K562 (cell line): Measurements from ENCODE around the gene RYR3. TPM values are rescaled to one million over a fixed set of nuclear protein-coding genes. Genes with fewer than 3 reads are reported as not detected.

Source experiments
- ATAC-seq: fragments of 200-7000 bp; cut with Tn5 transposase; 3 replicates; pipeline ENCODE4 v1.9.1; 2020; ENCODE audit warnings: moderate library complexity
- BruUV-seq: library from RNA; stranded (reverse); fragments of 400-500 nt; replicated peaks from 2 replicates; lab custom pipeline; 2021; lab: Mats Ljungman, UMichigan
- CTCF ChIA-PET: fragments of 300-600 bp; formaldehyde crosslinking; extraction: SDS; loops from one replicate; lab custom pipeline; 2021; ENCODE audit warnings: low intra/inter-chr PET ratio; lab: Yijun Ruan, JAX
- POLR2A ChIA-PET: fragments of 300-600, 350-650 bp; sonication (Branson Sonifier 250); formaldehyde crosslinking; extraction: SDS; loops from one replicate; lab custom pipeline; 2021; ENCODE audit warnings: antibody characterized with exemption, inconsistent platforms; lab: Yijun Ruan, JAX
- DNase-seq, 4 experiments: peaks; one replicate each; pipeline versions ENCODE4 v3.0.0 to v3.0.0-alpha.2; 2011 to 2018; ENCODE audit warnings: low spot score in 3 of 4, mixed read lengths in 3 of 4; ENCODE audit errors: extremely low read depth in 1 of 4
- FAIRE-seq: peaks from 2 replicates; lab custom pipeline; 2011; peaks lifted over from hg19 to GRCh38; lab: Jason Lieb, UNC
- H2AFZ ChIP-seq: 2 replicates; pipeline ENCODE4 v1.6.0; 2011; ENCODE audit warnings: low read depth, low read length, control low read depth, inconsistent platforms
- H3K27ac ChIP-seq: fragments of 200-600 bp; 3 replicates; pipeline ENCODE4 v1.8.0; 2011; ENCODE audit warnings: low read depth, mild to moderate bottlenecking, control low read depth, inconsistent platforms, low read length, moderate library complexity, mixed read lengths; ENCODE audit errors: extremely low read depth
- H3K27me3 ChIP-seq, 2 experiments: fragments of 300-600 bp in 1 of 2; 2 replicates in 1 of 2; 3 replicates in 1 of 2; pipeline versions ENCODE4 v1.6.0 to v1.8.0; 2011; ENCODE audit warnings: inconsistent platforms in 2 of 2, low read length in 2 of 2, mild to moderate bottlenecking in 1 of 2, mixed read lengths in 1 of 2, moderate library complexity in 1 of 2; ENCODE audit not compliant: control insufficient read depth in 2 of 2, insufficient read depth in 2 of 2
- H3K36me3 ChIP-seq: fragments of 300-600 bp; 3 replicates; pipeline ENCODE4 v1.8.0; 2011; ENCODE audit warnings: mild to moderate bottlenecking, low read length, inconsistent platforms; ENCODE audit not compliant: control insufficient read depth, insufficient read depth
- H3K4me1 ChIP-seq, 2 experiments: fragments of 200-600 bp in 1 of 2; replicated peaks in 1 of 2; 2 replicates in 1 of 2; 3 replicates in 1 of 2; pipeline versions ENCODE4 v1.5.1 to v1.8.0; 2011; ENCODE audit warnings: inconsistent platforms in 2 of 2, low read length in 2 of 2, mild to moderate bottlenecking in 1 of 2, mixed read lengths in 1 of 2, moderate library complexity in 1 of 2; ENCODE audit not compliant: control insufficient read depth in 2 of 2, insufficient read depth in 2 of 2
- H3K4me2 ChIP-seq: 2 replicates; pipeline ENCODE4 v1.6.1; 2011; ENCODE audit warnings: low read length, control low read depth, inconsistent platforms, mixed read lengths; ENCODE audit not compliant: insufficient read depth
- H3K4me3 ChIP-seq: fragments of 200-600 bp; sonication (generic), shearing (Covaris generic); 2 replicates; pipeline ENCODE4 v1.5.1; 2016; ENCODE audit warnings: control low read depth, inconsistent platforms
- H3K79me2 ChIP-seq: fragments of 200-600 bp; 3 replicates; pipeline ENCODE4 v1.8.0; 2011; ENCODE audit warnings: low read length, inconsistent platforms; ENCODE audit not compliant: control insufficient read depth, insufficient read depth
- H3K9ac ChIP-seq, 2 experiments: 2 replicates each; pipeline versions ENCODE4 v1.6.0 to v1.6.1; 2011; ENCODE audit warnings: low read depth in 2 of 2, low read length in 2 of 2, control low read depth in 1 of 2, inconsistent platforms in 1 of 2, mild to moderate bottlenecking in 1 of 2, mixed read lengths in 1 of 2; ENCODE audit not compliant: insufficient read depth in 1 of 2
- H3K9me1 ChIP-seq: one replicate; pipeline ENCODE4 v1.6.0; 2011; ENCODE audit warnings: inconsistent platforms, mild to moderate bottlenecking, low read length, moderate library complexity; ENCODE audit not compliant: control insufficient read depth, insufficient read depth
- H3K9me3 ChIP-seq: replicated peaks from 2 replicates; pipeline ENCODE4 v1.5.1; 2011; ENCODE audit warnings: low read depth, low read length, inconsistent platforms; ENCODE audit not compliant: control insufficient read depth, insufficient read depth
- H4K20me1 ChIP-seq: replicated peaks from 2 replicates; pipeline ENCODE4 v1.6.1; 2011; ENCODE audit warnings: low read length, inconsistent platforms, mixed read lengths; ENCODE audit not compliant: control insufficient read depth, insufficient read depth
- ETS2 ChIP-seq: IDR thresholded peaks from 2 replicates; pipeline ENCODE4 v1.6.1; 2016; ENCODE audit warnings: borderline replicate concordance, missing genetic modification characterization, mild to moderate bottlenecking, moderate library complexity, missing compliant biosample characterization; ENCODE audit not compliant: poor library complexity, severe bottlenecking
- ETV1 ChIP-seq: fragments of 450-650 bp; conservative IDR thresholded peaks from 2 replicates; pipeline ENCODE4 v1.6.1; 2016; ENCODE audit warnings: missing genetic modification characterization, control low read depth, low read depth, missing compliant biosample characterization
- PATZ1 ChIP-seq: fragments of 250-450 bp; sonication (Bioruptor Pico); IDR thresholded peaks from 2 replicates; pipeline ENCODE4 v1.5.0; 2020; ENCODE audit warnings: mild to moderate bottlenecking, borderline replicate concordance
- ZNF398 ChIP-seq: fragments of 250-450 bp; sonication (Bioruptor Pico); IDR thresholded peaks from 2 replicates; pipeline ENCODE4 v1.8.0; 2021; ENCODE audit warnings: moderate library complexity, mild to moderate bottlenecking, inconsistent platforms
- WGBS: fragments of 100-300 bp; shearing (Covaris generic); methylation state at CpG from one replicate; pipeline ENCODE4 v1.1.6; 2016; ENCODE audit warnings: low coverage, mixed read lengths; ENCODE audit not compliant: insufficient coverage; ENCODE audit errors: missing lambda C conversion rate; 5-methylcytosine and 5-hydroxymethylcytosine counted together
- in situ Hi-C: fragments of 300-500 bp; cut with MboI; formaldehyde crosslinking; loops from 4 replicates; pipeline ENCODE4 v1.15.0; 2018; ENCODE audit warnings: inconsistent platforms, mixed read lengths
- intact Hi-C: fragments of 100-400 bp; cut with micrococcal nuclease; formaldehyde crosslinking; loops from 2 replicates; pipeline ENCODE4 v1.14.2; 2022
- polyA plus RNA-seq, 8 experiments: library from polyadenylated mRNA; depleted of rRNA in 4 of 8; stranded (reverse) in 5 of 8; unstranded in 3 of 8; fragments of >200 nt; fragmentation: Nextera tagmentation in 2 of 8; fragmentation: Illumina TruSeq in 1 of 8; extraction: Ambion mirVana in 2 of 8; extraction: Trizol in 1 of 8; gene quantifications; 2 replicates each; pipeline versions ENCODE4 v1.2.1 to v1.2.3, GENCODE V29; 2011 to 2014; ENCODE audit warnings: inconsistent platforms in 1 of 8, missing spikeins in 1 of 8
- total RNA-seq, 7 experiments: library from RNA; depleted of rRNA in 6 of 7; stranded (reverse); fragments of >200 nt in 6 of 7; fragmentation: Illumina TruSeq in 2 of 7; extraction: Trizol in 2 of 7; gene quantifications; 2 replicates each; pipeline versions ENCODE4 v1.2.1 to v1.2.3, GENCODE V29; 2011 to 2021; ENCODE audit warnings: low replicate concordance in 1 of 7

The RYR3 gene
- total and polyA plus RNA-seq, 9 of the 15 experiments (the other 6 are each of a cell fraction or from before 2014, with no cell fraction given), result 0.04 TPM; not detected in 8

- DNase-seq (no peak), FAIRE-seq (no peak), ATAC-seq (no peak)
- Histone ChIP-seq H3K27ac (no peak overlapping the region), H4K20me1 (no peaks in the 10 kb centered on the region), H3K9ac (no peak overlapping the region), H3K9me3 (no peaks in the 10 kb centered on the region), H3K79me2 (no peaks in the 10 kb centered on the region), H3K4me1 (no peaks in the 10 kb centered on the region), H3K27me3 (peaks cover 0 to 4% of the 10 kb centered on the region in 2 experiments; a peak in 2 of 5 replicates), H3K4me3 (no peak overlapping the region), H3K36me3 (no peaks in the 10 kb centered on the region), H3K9me1 (no peaks in the 10 kb centered on the region), H3K4me2 (no peak overlapping the region), H2AFZ (no peak overlapping the region)
- BruUV-seq, result no TSS peak
- ChIA-PET POLR2A (no interaction called here), CTCF (no interaction called here)
- no peak for TF ChIP-seq ZNF398
- TF ChIP-seq ETV1 (tag), result no peak
- TF ChIP-seq ETS2, result no peak
- no peak for TF ChIP-seq PATZ1 (CRISPR knock-in tag)
- intact Hi-C loops, result no loop called here
- 0% methylated on average over 4 of the region's 4 CpGs for WGBS
- in situ Hi-C loops, result no loop called here
Measured at GRCh38 chr15:33826201-33826600, 515.4 kb downstream of the RYR3 start.
